RWPE1 (cell line): ENCODE results near the gene FIG4.

ENCODE experiments used
- CTCF ChIA-PET: fragments of 350-600 bp; sonication (Branson Sonifier 250); formaldehyde crosslinking; extraction: SDS; loops from one replicate; lab custom pipeline; 2021; lab: Yijun Ruan, JAX
- POLR2A ChIA-PET: fragments of 400-600 bp; formaldehyde crosslinking; extraction: SDS; loops from one replicate; lab custom pipeline; 2020; ENCODE audit warnings: antibody characterized with exemption; ENCODE audit not compliant: low non-redundant PET; lab: Yijun Ruan, JAX
- DNase-seq: peaks from one replicate; pipeline ENCODE4 v3.0.0; 2012; ENCODE audit warnings: low spot score
- H3K27ac ChIP-seq: fragments of 450-650 bp; 2 replicates; pipeline ENCODE4 v1.5.1; 2017
- TF ChIP-seq, protein P1 (sequence below): fragments of 450-650 bp; conservative IDR thresholded peaks from 2 replicates; pipeline ENCODE4 v1.5.1; 2017; ENCODE audit warnings: low read depth, mild to moderate bottlenecking

Gene FIG4

DNA sequence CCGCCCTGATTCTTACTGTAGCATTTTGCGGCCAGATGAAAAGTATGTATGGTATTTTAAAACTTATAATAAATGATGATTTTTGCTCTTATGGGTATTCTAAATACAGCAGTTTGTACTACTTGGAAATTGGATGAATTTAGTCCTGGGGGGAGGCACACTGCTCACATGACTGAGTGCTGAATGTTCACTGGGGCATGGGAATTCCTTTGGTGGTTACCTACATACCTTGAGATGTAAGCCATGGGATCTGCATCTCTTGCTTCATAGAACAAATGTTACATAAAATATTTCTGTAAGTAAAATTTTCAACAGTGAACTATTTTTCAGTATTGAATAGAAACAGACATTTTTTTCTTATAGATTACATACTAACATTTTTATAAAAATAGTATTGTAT lies 71.1 kb downstream of the FIG4 start:
- TF ChIP-seq, protein P1, sequence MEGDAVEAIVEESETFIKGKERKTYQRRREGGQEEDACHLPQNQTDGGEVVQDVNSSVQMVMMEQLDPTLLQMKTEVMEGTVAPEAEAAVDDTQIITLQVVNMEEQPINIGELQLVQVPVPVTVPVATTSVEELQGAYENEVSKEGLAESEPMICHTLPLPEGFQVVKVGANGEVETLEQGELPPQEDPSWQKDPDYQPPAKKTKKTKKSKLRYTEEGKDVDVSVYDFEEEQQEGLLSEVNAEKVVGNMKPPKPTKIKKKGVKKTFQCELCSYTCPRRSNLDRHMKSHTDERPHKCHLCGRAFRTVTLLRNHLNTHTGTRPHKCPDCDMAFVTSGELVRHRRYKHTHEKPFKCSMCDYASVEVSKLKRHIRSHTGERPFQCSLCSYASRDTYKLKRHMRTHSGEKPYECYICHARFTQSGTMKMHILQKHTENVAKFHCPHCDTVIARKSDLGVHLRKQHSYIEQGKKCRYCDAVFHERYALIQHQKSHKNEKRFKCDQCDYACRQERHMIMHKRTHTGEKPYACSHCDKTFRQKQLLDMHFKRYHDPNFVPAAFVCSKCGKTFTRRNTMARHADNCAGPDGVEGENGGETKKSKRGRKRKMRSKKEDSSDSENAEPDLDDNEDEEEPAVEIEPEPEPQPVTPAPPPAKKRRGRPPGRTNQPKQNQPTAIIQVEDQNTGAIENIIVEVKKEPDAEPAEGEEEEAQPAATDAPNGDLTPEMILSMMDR: no peak
- DNase-seq: no peak
- POLR2A ChIA-PET: no interaction called here

DNA sequence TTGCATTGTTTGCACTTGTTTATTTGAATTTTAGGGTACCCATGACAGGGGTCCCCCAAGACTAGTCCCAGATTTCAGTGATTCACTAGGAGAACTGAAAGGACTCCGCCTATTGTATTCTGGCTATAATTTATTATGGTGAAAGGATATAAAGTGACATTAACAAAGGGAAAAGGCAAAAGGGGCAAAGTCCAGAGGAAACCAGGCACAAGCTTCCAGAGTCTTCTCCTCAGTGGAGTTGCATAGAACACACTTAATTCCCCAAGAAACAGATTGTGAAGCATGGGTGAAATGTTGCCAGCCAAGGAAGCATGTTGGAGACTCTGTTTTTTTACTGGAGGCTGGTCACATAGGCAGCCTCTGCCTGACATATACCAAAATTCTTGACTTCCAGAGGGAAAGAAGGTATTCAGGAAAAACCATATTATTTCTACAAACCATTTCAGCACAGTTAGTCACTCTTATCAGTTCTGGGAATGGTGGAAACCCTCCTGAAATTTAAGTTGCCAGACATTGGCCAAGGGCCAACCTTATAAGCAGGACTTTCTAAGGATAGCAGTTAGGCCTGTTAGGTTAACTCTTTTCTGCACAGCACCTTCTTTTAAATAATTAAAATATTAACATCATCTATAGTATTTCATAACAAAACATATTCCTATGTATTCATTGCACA lies 71.8 kb downstream of the FIG4 start:
- no peak overlapping the region for H3K27ac ChIP-seq
- ChIA-PET POLR2A (no interaction called here), CTCF (no interaction called here)
- no peak for DNase-seq
- TF ChIP-seq, protein P1: no peak

More for the DNA sequence above, 71.1 kb downstream of the FIG4 start:
- CTCF ChIA-PET: no interaction called here
- no peak overlapping the region for H3K27ac ChIP-seq

DNA sequence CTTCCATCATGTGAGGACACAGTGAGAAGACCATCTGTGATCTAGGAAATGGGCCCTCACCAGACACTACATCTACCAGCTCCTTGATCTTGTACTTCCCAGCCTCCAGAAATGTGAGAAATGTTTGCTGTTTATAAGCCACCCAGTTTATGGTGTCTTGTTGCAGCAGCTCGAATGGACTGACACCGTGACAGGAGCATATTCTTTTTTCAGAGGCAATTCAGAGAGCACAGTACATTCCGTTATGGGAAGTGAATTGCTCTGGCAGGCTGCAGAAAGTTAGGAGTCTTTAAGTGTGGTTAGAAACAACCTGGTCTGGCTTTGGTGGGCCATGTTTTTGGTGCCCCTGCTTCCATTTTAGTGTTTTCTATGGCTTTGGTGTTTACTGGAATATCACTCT lies 75.1 kb downstream of the FIG4 start:
- ChIA-PET POLR2A (no interaction called here), CTCF (interaction anchor here (0.5 to 0.6 kb wide), 2 partner anchors 67 to 273 kb away, joined by 3 read pairs; no protein-coding TSS in a partner anchor)
- no peak for DNase-seq
- H3K27ac ChIP-seq: no peak overlapping the region
- TF ChIP-seq, protein P1: no peak

DNA sequence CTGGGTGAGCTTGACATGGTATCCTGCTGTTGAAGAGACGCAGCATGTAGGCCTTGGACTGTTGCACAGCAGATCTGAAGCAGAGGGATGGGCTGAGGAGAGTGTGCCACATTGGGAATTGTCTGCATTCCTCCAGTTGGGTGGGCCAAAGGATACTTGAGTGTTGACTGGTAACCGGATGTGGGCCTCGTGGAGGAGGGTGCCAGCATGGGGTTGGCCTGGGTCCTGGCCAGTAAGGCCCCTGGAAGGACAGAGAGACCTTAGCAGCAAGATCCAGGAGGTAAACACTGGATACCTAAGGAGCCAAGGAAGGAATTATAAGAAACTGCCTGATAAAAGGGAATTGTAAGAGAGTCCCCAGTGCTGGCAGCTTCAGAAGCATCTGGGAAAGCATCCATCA lies 76.9 kb downstream of the FIG4 start:
- TF ChIP-seq, protein P1: no peak
- ChIA-PET CTCF (no interaction called here), POLR2A (no interaction called here)
- DNase-seq: no peak
- no peak overlapping the region for H3K27ac ChIP-seq

DNA sequence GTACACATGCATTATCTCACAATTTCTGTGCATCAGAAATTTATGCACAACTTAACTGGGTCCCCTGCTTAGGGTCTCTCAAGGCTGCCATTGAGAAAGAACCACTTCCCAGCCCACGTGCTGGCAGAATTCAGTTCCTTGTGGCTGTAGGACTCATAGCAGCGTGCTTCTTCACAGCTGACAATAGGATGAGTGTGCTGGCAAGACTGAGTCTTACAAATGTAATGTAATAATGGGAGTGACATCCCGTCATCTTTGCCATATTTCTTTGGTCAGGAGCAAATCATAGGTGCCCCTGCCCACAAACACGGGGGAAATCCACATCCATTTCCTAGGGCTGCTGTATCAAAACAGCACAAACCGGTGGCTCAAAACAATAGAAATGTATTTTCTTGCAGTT lies 77.4 kb downstream of the FIG4 start:
- ChIA-PET CTCF (no interaction called here), POLR2A (no interaction called here)
- no peak overlapping the region for H3K27ac ChIP-seq
- DNase-seq: no peak
- TF ChIP-seq, protein P1: no peak

DNA sequence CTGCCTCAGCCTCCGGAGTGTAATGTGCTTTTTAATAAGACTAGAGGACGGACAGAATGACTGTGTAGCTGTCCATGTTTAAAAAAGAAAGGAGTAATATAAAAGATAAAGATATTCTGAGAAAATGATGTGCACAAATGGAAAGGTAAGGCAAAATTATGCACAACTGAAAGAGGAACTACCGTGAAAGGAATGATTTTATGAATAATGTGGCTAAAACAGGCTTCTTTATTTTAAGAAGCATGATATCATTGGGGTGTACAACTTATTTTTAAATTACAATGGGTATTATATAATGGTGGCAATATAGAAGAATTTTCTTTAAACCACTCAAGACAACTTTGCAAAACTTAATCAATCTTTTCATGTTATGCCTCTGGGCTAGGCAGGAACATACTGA lies 78.1 kb downstream of the FIG4 start:
- DNase-seq: no peak
- TF ChIP-seq, protein P1: no peak
- POLR2A ChIA-PET: no interaction called here
- no peak overlapping the region for H3K27ac ChIP-seq
- CTCF ChIA-PET: no interaction called here
